Esophagus muscularis mucosa (tissue), 4 donors: ENCODE measurements around the gene KIFC1.

ENCODE experiments used
- CTCF ChIP-seq, 3 experiments: fragments of 200-600 bp in 2 of 3; fragments of 450-650 bp in 1 of 3; sonication (generic) in 2 of 3; IDR thresholded peaks; one replicate each; pipeline ENCODE4 v1.5.1; 2017 to 2019; ENCODE audit warnings: antibody characterized with exemption in 3 of 3, mild to moderate bottlenecking in 2 of 3, moderate library complexity in 1 of 3
- EP300 ChIP-seq: sonication (generic); formaldehyde crosslinking; IDR thresholded peaks from one replicate; pipeline ENCODE4 v1.6.1; 2017; ENCODE audit warnings: antibody characterized with exemption
- POLR2A ChIP-seq: fragments of 450-650 bp; IDR thresholded peaks from one replicate; pipeline ENCODE4 v1.6.1; 2017; ENCODE audit warnings: antibody characterized with exemption, moderate library complexity, mild to moderate bottlenecking, low read depth
- POLR2AphosphoS5 ChIP-seq, 2 donors: sonication (generic); formaldehyde crosslinking; IDR thresholded peaks; one replicate each; pipeline ENCODE4 v1.6.1; 2017; ENCODE audit warnings: antibody characterized with exemption in 2 of 2

GRCh38 chr6:33391922-33392594 lies 435 bp downstream of the KIFC1 start:
- TF ChIP-seq CTCF (IDR thresholded peaks at IDR 0.05) (no peak), POLR2AphosphoS5 (IDR thresholded peaks at IDR 0.05) (no peak), EP300 (no peak), POLR2A (no peak)
